GM23338 (cell line): ENCODE data around the gene IRF8. TPM values are rescaled to one million over a fixed set of nuclear protein-coding genes. Genes with fewer than 3 reads are reported as not detected.

Experiments
- ATAC-seq: fragments of 200-7000 bp; cut with Tn5 transposase; 3 replicates; pipeline ENCODE4 v1.9.1; 2020
- DNase-seq: peaks from one replicate; pipeline ENCODE4 v3.0.0-alpha.2; 2015; ENCODE audit warnings: low spot score
- H2AFZ ChIP-seq: fragments of 200-600 bp; sonication (generic); 2 replicates; pipeline ENCODE4 v1.8.0; 2016; ENCODE audit warnings: antibody characterized with exemption, mild to moderate bottlenecking, moderate library complexity
- H3F3A ChIP-seq: fragments of 200-600 bp; sonication (generic); replicated peaks from 2 replicates; pipeline ENCODE4 v1.8.0; 2017; ENCODE audit warnings: antibody characterized with exemption, mixed run types, low read depth
- H3K27ac ChIP-seq: fragments of 200-600 bp; sonication (generic); 2 replicates; pipeline ENCODE4 v1.6.1; 2016; ENCODE audit warnings: low read depth
- H3K27me3 ChIP-seq: fragments of 200-600 bp; sonication (generic); 2 replicates; pipeline ENCODE4 v1.8.0; 2016; ENCODE audit warnings: mild to moderate bottlenecking, mixed run types, moderate library complexity; ENCODE audit not compliant: insufficient read depth
- H3K36me3 ChIP-seq: fragments of 200-600 bp; sonication (generic); 2 replicates; pipeline ENCODE4 v1.8.0; 2016; ENCODE audit warnings: mild to moderate bottlenecking; ENCODE audit not compliant: insufficient read depth
- H3K4me1 ChIP-seq: fragments of 200-600 bp; sonication (generic); 2 replicates; pipeline ENCODE4 v1.8.0; 2016; ENCODE audit warnings: mild to moderate bottlenecking, moderate library complexity; ENCODE audit not compliant: insufficient read depth
- H3K4me2 ChIP-seq: fragments of 200-600 bp; sonication (generic); 2 replicates; pipeline ENCODE4 v1.7.1; 2017; ENCODE audit warnings: mixed run types
- H3K4me3 ChIP-seq: fragments of 200-600 bp; sonication (generic); 2 replicates; pipeline ENCODE4 v1.6.1; 2016; ENCODE audit warnings: mixed run types
- H3K79me2 ChIP-seq: fragments of 200-600 bp; sonication (generic); replicated peaks from 2 replicates; pipeline ENCODE4 v1.8.0; 2017; ENCODE audit warnings: mild to moderate bottlenecking; ENCODE audit not compliant: insufficient read depth
- H3K9me2 ChIP-seq: fragments of 200-600 bp; sonication (generic); 2 replicates; pipeline ENCODE4 v1.8.0; 2017; ENCODE audit not compliant: insufficient read depth
- H4K20me1 ChIP-seq: fragments of 200-600 bp; sonication (generic); replicated peaks from 2 replicates; pipeline ENCODE4 v1.8.0; 2017; ENCODE audit warnings: mild to moderate bottlenecking; ENCODE audit not compliant: insufficient read depth
- H3K27ac Mint-ChIP-seq: 2 replicates; pipeline ENCODE4 v1.8.0; 2020; ENCODE audit warnings: inconsistent platforms, mild to moderate bottlenecking, moderate library complexity, mixed read lengths
- H3K27me3 Mint-ChIP-seq: 3 replicates; pipeline ENCODE4 v1.8.0; 2022; ENCODE audit warnings: low read depth, mild to moderate bottlenecking, moderate library complexity, mixed read lengths, inconsistent platforms; ENCODE audit not compliant: insufficient read depth, poor library complexity
- H3K36me3 Mint-ChIP-seq: 3 replicates; pipeline ENCODE4 v1.8.0; 2021; ENCODE audit warnings: low read depth, mild to moderate bottlenecking, inconsistent platforms, moderate library complexity, mixed read lengths
- H3K4me1 Mint-ChIP-seq: 3 replicates; pipeline ENCODE4 v1.8.0; 2020; ENCODE audit warnings: mild to moderate bottlenecking, inconsistent platforms, mixed read lengths
- H3K4me3 Mint-ChIP-seq: 3 replicates; pipeline ENCODE4 v1.8.0; 2021; ENCODE audit warnings: moderate library complexity, mild to moderate bottlenecking, inconsistent platforms, mixed read lengths
- H3K9me3 Mint-ChIP-seq: 3 replicates; pipeline ENCODE4 v1.8.0; 2020; ENCODE audit warnings: moderate library complexity, mild to moderate bottlenecking, inconsistent platforms, mixed read lengths
- CREB1 ChIP-seq: fragments of 250-450 bp; sonication (Bioruptor Pico); IDR thresholded peaks from 2 replicates; pipeline ENCODE4 v1.5.0; 2020; ENCODE audit warnings: low read depth, mild to moderate bottlenecking, moderate library complexity
- EZH2 ChIP-seq: fragments of 200-600 bp; sonication (generic); IDR thresholded peaks from one replicate; pipeline ENCODE4 v1.8.0; 2017; ENCODE audit warnings: antibody characterized with exemption, mild to moderate bottlenecking, low read depth; ENCODE audit not compliant: unreplicated experiment
- EZH2phosphoT487 ChIP-seq: fragments of 200-600 bp; sonication (generic); IDR thresholded peaks from one replicate; pipeline ENCODE4 v1.8.1; 2018; ENCODE audit warnings: antibody characterized with exemption; ENCODE audit not compliant: unreplicated experiment
- JUNB ChIP-seq: IDR thresholded peaks from one replicate; pipeline ENCODE4 v1.6.1; 2016; ENCODE audit warnings: antibody characterized with exemption; ENCODE audit not compliant: unreplicated experiment
- NANOG ChIP-seq: IDR thresholded peaks from 2 replicates; pipeline ENCODE4 v1.6.1; 2016; ENCODE audit warnings: antibody characterized with exemption, borderline replicate concordance
- POLR2AphosphoS5 ChIP-seq: IDR thresholded peaks from 2 replicates; pipeline ENCODE4 v1.6.1; 2016; ENCODE audit warnings: antibody characterized with exemption, low read depth
- STAT1 ChIP-seq: IDR thresholded peaks from one replicate; pipeline ENCODE4 v1.6.1; 2016; ENCODE audit warnings: antibody characterized with exemption; ENCODE audit not compliant: unreplicated experiment
- ZNF114 ChIP-seq: fragments of 250-450 bp; sonication (Bioruptor Pico); IDR thresholded peaks from 2 replicates; pipeline ENCODE4 v1.5.0; 2020; ENCODE audit warnings: mild to moderate bottlenecking, moderate library complexity
- ZNF331 ChIP-seq: fragments of 250-450 bp; sonication (Bioruptor Pico); IDR thresholded peaks from 2 replicates; pipeline ENCODE4 v1.5.0; 2020; ENCODE audit warnings: low read depth, mild to moderate bottlenecking, moderate library complexity
- polyA plus RNA-seq: library from polyadenylated mRNA; unstranded; fragments of >200 nt; fragmentation: Nextera tagmentation; extraction: Ambion mirVana; gene quantifications from 2 replicates; pipeline ENCODE4 v1.2.1, GENCODE V29; 2016
- total RNA-seq: library from RNA; depleted of rRNA; stranded (reverse); fragments of >200 nt; shearing (Covaris generic); gene quantifications from 2 replicates; pipeline ENCODE4 v1.2.3, GENCODE V29; 2014
- TF ChIP-seq, protein P1 (sequence below): fragments of 250-450 bp; sonication (Bioruptor Pico); IDR thresholded peaks from 2 replicates; pipeline ENCODE4 v1.5.0; 2020; ENCODE audit warnings: mild to moderate bottlenecking, moderate library complexity
- TF ChIP-seq, protein P2 (sequence below): IDR thresholded peaks from 2 replicates; pipeline ENCODE4 v1.6.1; 2016; ENCODE audit warnings: antibody characterized with exemption
- TF ChIP-seq, protein P3 (sequence below): IDR thresholded peaks from one replicate; pipeline ENCODE4 v1.6.1; 2018; ENCODE audit warnings: antibody characterized with exemption; ENCODE audit not compliant: unreplicated experiment
- TF ChIP-seq, protein P4 (sequence below), 2 experiments: fragments of 200-600 bp in 1 of 2; sonication (generic) in 1 of 2; conservative IDR thresholded peaks; 2 replicates each; pipeline versions ENCODE4 v1.5.1 to v1.6.1; 2016 to 2017; ENCODE audit warnings: antibody characterized with exemption in 2 of 2, low read depth in 2 of 2, mild to moderate bottlenecking in 2 of 2, moderate library complexity in 1 of 2

IRF8 gene
- total and polyA plus RNA-seq, 2 experiments from 2014 or later, result 0.47 to 2.8 TPM

- H3K27me3 Mint-ChIP-seq, result peaks cover 28% of the 10 kb centered on the region
These were observed 3.6 kb downstream of the IRF8 start for GRCh38 chr16:85902366-85903155.

More at GRCh38 chr16:85902366-85903155, 3.6 kb downstream of the IRF8 start:
- no peak for TF ChIP-seq CREB1 (CRISPR knock-in tag)
- no peak for TF ChIP-seq EZH2
- TF ChIP-seq ZNF331, result no peak
- no peak for TF ChIP-seq POLR2AphosphoS5
- no peak for TF ChIP-seq ZNF114
- TF ChIP-seq JUNB, result no peak
- TF ChIP-seq, protein P1, sequence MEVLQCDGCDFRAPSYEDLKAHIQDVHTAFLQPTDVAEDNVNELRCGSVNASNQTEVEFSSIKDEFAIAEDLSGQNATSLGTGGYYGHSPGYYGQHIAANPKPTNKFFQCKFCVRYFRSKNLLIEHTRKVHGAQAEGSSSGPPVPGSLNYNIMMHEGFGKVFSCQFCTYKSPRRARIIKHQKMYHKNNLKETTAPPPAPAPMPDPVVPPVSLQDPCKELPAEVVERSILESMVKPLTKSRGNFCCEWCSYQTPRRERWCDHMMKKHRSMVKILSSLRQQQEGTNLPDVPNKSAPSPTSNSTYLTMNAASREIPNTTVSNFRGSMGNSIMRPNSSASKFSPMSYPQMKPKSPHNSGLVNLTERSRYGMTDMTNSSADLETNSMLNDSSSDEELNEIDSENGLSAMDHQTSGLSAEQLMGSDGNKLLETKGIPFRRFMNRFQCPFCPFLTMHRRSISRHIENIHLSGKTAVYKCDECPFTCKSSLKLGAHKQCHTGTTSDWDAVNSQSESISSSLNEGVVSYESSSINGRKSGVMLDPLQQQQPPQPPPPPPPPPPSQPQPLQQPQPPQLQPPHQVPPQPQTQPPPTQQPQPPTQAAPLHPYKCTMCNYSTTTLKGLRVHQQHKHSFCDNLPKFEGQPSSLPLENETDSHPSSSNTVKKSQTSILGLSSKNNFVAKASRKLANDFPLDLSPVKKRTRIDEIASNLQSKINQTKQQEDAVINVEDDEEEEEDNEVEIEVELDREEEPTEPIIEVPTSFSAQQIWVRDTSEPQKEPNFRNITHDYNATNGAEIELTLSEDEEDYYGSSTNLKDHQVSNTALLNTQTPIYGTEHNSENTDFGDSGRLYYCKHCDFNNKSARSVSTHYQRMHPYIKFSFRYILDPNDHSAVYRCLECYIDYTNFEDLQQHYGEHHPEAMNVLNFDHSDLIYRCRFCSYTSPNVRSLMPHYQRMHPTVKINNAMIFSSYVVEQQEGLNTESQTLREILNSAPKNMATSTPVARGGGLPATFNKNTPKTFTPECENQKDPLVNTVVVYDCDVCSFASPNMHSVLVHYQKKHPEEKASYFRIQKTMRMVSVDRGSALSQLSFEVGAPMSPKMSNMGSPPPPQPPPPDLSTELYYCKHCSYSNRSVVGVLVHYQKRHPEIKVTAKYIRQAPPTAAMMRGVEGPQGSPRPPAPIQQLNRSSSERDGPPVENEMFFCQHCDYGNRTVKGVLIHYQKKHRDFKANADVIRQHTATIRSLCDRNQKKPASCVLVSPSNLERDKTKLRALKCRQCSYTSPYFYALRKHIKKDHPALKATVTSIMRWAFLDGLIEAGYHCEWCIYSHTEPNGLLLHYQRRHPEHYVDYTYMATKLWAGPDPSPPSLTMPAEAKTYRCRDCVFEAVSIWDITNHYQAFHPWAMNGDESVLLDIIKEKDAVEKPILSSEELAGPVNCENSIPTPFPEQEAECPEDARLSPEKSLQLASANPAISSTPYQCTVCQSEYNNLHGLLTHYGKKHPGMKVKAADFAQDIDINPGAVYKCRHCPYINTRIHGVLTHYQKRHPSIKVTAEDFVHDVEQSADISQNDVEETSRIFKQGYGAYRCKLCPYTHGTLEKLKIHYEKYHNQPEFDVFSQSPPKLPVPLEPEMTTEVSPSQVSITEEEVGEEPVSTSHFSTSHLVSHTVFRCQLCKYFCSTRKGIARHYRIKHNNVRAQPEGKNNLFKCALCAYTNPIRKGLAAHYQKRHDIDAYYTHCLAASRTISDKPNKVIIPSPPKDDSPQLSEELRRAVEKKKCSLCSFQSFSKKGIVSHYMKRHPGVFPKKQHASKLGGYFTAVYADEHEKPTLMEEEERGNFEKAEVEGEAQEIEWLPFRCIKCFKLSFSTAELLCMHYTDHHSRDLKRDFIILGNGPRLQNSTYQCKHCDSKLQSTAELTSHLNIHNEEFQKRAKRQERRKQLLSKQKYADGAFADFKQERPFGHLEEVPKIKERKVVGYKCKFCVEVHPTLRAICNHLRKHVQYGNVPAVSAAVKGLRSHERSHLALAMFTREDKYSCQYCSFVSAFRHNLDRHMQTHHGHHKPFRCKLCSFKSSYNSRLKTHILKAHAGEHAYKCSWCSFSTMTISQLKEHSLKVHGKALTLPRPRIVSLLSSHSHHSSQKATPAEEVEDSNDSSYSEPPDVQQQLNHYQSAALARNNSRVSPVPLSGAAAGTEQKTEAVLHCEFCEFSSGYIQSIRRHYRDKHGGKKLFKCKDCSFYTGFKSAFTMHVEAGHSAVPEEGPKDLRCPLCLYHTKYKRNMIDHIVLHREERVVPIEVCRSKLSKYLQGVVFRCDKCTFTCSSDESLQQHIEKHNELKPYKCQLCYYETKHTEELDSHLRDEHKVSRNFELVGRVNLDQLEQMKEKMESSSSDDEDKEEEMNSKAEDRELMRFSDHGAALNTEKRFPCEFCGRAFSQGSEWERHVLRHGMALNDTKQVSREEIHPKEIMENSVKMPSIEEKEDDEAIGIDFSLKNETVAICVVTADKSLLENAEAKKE (CRISPR knock-in tag), result no peak
- TF ChIP-seq, protein P2, sequence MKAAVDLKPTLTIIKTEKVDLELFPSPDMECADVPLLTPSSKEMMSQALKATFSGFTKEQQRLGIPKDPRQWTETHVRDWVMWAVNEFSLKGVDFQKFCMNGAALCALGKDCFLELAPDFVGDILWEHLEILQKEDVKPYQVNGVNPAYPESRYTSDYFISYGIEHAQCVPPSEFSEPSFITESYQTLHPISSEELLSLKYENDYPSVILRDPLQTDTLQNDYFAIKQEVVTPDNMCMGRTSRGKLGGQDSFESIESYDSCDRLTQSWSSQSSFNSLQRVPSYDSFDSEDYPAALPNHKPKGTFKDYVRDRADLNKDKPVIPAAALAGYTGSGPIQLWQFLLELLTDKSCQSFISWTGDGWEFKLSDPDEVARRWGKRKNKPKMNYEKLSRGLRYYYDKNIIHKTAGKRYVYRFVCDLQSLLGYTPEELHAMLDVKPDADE, result no peak
- no peak for TF ChIP-seq EZH2phosphoT487
- TF ChIP-seq, protein P3, sequence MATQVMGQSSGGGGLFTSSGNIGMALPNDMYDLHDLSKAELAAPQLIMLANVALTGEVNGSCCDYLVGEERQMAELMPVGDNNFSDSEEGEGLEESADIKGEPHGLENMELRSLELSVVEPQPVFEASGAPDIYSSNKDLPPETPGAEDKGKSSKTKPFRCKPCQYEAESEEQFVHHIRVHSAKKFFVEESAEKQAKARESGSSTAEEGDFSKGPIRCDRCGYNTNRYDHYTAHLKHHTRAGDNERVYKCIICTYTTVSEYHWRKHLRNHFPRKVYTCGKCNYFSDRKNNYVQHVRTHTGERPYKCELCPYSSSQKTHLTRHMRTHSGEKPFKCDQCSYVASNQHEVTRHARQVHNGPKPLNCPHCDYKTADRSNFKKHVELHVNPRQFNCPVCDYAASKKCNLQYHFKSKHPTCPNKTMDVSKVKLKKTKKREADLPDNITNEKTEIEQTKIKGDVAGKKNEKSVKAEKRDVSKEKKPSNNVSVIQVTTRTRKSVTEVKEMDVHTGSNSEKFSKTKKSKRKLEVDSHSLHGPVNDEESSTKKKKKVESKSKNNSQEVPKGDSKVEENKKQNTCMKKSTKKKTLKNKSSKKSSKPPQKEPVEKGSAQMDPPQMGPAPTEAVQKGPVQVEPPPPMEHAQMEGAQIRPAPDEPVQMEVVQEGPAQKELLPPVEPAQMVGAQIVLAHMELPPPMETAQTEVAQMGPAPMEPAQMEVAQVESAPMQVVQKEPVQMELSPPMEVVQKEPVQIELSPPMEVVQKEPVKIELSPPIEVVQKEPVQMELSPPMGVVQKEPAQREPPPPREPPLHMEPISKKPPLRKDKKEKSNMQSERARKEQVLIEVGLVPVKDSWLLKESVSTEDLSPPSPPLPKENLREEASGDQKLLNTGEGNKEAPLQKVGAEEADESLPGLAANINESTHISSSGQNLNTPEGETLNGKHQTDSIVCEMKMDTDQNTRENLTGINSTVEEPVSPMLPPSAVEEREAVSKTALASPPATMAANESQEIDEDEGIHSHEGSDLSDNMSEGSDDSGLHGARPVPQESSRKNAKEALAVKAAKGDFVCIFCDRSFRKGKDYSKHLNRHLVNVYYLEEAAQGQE, result no peak
- TF ChIP-seq NANOG, result no peak
- TF ChIP-seq STAT1, result no peak
- TF ChIP-seq, protein P4, sequence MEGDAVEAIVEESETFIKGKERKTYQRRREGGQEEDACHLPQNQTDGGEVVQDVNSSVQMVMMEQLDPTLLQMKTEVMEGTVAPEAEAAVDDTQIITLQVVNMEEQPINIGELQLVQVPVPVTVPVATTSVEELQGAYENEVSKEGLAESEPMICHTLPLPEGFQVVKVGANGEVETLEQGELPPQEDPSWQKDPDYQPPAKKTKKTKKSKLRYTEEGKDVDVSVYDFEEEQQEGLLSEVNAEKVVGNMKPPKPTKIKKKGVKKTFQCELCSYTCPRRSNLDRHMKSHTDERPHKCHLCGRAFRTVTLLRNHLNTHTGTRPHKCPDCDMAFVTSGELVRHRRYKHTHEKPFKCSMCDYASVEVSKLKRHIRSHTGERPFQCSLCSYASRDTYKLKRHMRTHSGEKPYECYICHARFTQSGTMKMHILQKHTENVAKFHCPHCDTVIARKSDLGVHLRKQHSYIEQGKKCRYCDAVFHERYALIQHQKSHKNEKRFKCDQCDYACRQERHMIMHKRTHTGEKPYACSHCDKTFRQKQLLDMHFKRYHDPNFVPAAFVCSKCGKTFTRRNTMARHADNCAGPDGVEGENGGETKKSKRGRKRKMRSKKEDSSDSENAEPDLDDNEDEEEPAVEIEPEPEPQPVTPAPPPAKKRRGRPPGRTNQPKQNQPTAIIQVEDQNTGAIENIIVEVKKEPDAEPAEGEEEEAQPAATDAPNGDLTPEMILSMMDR (conservative IDR thresholded peaks at IDR 0.05; ENCODE audit: low read depth in 2 of 2), result no peak
- Histone ChIP-seq H3K27me3 (peaks cover 34% of the 10 kb centered on the region), H3F3A (0 out of 2 replicates have a peak, but pooled peaks cover 6% of the 10 kb centered on the region), H3K4me2 (no peak overlapping the region), H3K27ac (no peak overlapping the region), H3K79me2 (no peaks in the 10 kb centered on the region), H3K9me2 (peaks cover 2% of the 10 kb centered on the region; the same call in 1 of the 2 replicates), H3K36me3 (no peaks in the 10 kb centered on the region), H4K20me1 (no peaks in the 10 kb centered on the region), H3K4me1 (peaks cover 7% of the 10 kb centered on the region; the same call in 1 of the 2 replicates), H3K4me3 (no peak overlapping the region), H2AFZ (no peak overlapping the region; the same call in 1 of the 2 replicates)
- Mint-ChIP-seq H3K27ac (no peak overlapping the region), H3K36me3 (no peaks in the 10 kb centered on the region), H3K4me3 (no peak overlapping the region), H3K9me3 (no peaks in the 10 kb centered on the region), H3K4me1 (peaks cover 4% of the 10 kb centered on the region)
- ATAC-seq (peak; percentile 14), DNase-seq (no peak)
